HCEC 1CT (cell line): ENCODE results near the gene GPI.

Experiments used
- DNase-seq: peaks from one replicate; pipeline ENCODE4 v3.0.0-alpha.2; 2017

GPI gene

DNA sequence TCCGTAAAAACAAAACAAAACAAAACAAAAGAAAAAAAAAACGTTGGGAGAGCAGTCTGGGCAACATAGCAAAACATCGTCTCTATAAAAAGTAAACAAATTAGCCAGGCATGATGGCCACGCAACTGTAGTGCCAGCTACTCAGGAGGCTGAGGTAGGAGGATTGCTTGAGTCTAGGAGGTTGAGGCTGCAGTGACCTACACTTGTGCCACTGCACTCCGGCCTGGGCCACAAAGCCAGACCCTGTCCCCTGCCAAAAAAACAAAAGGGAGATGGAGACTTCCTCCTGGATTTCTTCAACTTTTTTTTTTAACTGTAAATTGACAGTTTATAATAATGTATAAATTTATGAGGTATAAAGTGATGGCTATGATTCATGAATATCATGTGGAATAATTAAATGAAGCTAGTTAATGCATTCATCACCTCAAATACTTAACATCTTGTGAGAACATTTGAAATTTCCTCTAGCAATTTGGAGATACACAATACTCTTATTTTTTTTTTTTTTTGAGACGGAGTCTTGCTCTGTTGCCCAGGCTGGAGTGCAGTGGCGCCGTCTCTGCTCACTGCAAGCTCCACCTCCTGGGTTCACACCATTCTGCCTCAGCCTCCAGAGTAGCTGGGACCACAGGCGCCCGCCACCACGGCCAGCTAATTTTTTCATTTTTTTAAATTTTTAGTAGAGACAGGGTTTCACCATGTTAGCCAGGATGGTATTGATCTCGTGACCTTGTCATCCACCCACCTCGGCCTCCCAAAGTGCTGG lies 41.1 kb downstream of the GPI start:
- no peak for DNase-seq

DNA sequence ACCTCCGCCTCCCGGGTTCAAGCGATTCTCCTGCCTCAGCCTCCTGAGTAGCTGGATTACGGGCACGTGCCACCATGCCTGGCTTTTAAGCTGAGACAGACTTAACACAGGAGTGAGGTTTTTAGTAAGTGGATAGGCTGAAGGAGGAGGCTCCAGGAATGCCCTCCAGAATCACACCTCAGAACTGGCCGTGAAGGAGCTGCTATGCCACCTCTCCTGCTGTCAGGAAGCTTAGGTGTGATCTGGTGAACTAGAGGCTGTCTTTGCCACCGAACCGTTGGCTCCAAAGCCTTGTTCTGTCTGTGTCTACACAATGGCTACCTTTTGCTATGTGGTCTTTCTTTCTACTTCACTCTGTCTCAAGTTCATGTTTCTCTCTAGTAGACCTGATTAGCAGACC lies 43.4 kb downstream of the GPI start:
- DNase-seq: no peak

DNA sequence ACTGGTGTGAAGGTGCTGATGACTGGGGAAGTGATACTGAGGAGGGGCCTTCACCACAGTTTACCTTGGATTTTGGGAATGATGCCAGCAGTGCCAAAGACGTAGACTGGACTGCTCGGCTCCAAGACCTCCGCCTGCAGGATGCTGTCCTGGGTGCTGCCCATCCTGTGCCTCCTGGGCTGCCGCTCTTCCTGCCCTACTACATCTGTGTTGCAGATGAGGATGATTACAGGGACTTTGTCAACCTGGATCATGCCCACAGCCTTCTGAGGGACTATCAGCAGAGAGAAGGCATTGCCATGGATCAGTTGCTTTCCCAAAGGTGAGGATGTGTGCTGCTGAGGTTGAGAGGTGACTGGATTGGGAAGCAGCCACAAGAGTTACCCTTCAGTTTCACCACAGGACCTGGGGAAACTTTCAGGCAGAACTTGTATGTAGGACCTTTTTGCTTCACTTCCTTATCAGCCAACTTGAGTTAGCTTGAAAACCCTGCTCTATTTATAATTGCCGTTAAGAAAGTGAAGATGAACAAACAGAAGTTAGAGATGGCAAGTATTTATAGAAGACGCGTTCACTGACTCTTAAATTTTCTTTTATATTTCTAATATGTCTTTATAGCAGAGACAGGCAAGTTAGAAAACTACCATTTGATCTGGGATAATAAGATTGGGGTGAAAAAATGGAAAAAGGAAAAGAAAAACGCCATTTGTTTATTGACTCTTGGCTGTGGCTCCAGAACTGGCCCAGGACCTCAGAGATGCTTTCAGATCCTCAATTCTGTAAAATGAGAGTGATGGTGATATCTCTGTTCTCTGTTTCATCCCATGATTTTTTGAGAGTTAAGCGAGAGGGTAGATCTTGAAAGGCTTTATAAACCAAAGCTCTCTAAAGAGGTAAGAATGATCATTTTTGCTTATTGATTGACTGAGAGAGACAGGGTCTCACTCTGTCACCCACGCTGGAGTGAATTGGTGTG lies 44.5 kb downstream of the GPI start:
- no peak for DNase-seq

DNA sequence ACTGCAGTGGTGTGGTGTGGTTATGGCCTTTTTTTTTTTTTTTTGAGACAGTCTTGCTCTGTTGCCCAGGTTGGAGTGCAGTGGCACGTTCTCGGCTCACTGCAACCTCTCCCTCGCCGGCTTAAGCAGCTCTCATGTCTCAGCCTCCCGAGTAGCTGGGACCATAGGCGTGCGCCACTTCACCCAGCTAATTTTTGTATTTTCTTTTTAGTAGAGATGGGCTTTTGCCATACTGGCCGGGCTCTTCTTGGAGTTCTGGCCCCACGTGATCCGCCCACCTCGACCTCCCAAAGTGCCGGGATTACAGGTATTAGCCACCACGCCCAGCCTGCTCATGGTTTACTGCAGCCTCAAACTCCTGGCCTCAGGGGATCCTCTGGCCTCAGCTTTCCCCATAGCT lies 46.2 kb downstream of the GPI start:
- DNase-seq: no peak

DNA sequence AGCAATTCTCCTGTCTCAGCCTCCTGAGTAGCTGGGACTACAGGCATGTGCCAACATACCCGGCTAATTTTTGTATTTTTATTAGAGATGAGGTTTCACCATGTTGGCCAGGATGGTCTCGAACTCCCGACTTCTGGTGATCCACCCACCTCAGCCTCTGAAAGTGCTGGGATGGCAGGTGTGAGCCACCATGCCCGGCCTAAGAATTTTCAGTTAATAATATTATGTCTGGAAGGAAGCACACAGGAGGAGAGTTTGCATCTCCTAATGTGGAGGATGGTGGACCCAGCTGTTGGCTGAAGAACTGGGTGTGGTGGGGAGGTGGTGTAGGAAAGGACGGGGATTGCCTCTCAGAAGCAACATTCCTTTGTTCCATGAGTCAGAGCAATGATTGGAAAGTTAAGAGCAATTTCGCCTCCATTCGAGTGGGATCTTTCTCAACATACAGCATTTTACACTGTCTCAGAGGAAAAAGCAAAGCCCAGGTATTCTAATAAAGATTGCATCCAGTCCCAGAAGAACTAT lies 51.1 kb downstream of the GPI start:
- peak; percentile 24 for DNase-seq

DNA sequence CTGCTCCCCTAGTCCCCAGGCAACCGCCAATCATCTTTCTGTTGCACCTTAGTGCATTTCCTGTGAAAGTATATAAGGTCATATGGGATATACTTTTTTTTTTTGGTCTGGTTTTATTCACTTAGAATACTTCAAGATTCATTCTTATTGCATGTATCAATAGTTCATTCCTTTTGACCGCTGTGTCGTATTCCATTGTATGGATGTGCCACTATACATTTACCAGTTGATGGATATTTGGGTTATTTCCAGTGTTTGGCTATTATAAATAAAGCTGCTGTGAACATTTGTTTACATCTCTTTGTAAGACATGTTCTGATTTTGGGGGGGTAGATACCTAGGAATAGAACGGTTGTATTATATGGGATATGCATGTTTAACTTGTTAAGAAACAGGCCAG lies 53.3 kb downstream of the GPI start:
- no peak for DNase-seq

DNA sequence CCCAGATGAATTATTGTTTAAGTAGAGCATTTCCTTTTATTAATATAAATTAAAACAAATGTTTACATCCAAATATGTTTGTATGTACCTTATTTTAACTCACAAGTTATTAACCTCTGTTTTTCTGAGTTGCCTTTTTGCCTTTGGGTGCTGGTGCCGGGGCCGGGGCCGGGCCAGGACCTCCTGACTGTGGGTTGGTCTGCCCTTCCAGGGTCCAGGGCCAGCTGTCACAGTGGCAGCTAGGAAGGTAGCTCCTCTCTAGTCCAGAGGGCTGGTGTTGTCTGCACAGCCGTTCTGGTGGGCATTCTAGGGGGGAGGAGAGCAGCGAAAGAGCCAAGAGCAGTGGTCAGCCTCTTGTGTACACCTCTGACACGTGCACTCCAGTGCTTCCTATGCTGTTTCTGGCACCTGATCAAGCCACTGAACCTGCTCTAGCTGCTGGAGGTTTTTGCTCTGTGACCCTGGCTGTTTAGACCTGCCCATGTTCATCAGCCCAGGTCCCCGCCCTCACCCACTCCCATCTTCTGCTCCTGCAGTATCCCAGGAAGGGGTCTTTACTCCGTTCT lies 61.2 kb downstream of the GPI start:
- no peak for DNase-seq

DNA sequence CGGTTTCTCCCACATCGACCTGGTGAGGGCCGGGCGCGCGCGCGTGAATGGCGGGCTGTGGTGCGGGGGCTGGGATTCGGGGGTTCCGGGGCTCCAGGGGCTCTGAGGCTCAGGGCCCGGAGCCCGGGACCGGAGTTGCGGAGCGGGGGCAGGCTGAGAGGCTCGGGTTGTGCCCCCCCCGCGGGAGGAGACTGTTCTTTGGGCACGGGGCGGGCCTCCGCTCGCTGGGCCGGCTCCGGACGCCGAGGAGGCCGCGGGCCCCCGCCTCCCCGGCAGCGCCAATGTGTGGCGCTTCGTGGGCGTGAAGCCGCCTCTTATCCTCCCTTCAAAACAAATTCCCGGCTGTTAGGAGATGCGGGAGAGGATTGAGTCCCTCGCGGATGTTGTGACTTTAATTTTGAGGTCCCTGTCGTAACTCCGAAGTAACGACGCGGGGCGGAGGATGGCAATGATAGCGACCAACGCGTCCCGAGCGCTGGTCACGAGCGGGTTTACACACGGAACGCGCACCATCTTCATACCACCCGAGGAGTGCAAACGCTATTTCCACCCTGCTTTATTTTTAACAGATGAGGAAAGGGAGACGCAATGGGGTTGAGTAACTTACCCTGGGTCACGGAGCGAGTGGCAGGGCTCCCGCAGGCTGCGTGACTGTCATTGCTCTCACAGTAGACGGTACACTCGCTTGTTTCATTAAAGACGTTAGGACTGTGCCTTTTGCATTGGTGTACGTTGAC lies 63.7 kb downstream of the GPI start:
- DNase-seq: peak; percentile 32

DNA sequence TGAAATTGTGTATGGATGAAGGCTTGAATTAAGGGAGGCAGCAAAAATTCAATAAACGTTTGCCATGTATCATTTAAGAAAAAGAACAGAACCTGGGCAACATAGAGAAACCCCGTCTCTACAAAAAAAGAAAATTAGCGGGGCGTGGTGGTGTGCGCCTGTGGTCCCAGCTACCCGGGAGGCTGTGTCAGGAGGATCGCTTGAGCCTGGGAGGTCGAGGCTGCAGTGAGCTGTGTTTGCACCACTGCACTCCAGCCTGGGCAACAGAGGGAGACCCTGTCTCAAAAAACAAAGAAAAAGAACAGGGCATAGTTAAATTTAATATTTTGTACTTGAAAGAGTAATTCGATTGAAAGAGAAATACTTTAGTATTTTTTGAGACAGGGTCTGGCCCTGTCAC lies 64.6 kb downstream of the GPI start:
- no peak for DNase-seq

DNA sequence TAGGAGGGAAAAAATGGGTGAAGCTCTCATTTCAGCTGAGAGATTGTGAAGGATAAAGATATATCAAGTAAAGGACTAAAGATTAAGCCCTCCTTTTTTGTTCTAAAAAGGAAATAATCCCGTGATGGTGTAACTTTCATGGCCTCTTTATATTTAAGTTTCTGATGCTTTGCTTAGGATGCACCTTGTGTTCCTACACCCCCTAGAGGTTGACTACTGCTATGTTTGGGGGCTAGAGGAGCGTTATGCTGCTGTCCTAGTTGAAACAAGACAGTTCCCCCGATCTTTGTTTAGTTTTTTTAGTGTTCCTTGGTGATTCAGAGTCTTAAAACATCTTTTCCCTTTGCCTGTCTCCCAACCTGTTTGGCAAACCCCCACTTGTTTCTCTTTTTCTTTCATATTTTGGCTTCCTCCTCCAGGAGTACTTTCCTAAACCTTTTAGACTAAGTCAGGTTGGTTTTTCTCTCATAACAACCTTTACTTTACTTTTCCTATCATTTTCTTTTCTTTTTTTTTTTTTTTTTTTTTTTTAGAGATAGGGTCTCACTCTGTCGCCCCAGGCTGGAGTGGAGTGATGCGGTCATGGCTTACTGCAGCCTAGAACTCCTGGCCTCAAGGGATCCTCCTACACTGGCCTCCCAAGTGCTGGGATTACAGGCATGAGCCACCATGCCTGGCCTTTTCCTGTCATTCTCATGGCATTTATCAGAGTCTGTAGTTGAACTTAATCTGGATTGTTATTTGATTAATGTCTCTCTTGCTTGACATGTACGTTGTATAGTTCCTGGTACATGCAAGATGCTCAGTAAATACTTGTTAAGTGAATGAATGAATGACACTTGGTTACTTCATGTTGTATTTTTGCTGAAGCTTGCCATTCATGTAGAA lies 66.0 kb downstream of the GPI start:
- peak; percentile 63 for DNase-seq

DNA sequence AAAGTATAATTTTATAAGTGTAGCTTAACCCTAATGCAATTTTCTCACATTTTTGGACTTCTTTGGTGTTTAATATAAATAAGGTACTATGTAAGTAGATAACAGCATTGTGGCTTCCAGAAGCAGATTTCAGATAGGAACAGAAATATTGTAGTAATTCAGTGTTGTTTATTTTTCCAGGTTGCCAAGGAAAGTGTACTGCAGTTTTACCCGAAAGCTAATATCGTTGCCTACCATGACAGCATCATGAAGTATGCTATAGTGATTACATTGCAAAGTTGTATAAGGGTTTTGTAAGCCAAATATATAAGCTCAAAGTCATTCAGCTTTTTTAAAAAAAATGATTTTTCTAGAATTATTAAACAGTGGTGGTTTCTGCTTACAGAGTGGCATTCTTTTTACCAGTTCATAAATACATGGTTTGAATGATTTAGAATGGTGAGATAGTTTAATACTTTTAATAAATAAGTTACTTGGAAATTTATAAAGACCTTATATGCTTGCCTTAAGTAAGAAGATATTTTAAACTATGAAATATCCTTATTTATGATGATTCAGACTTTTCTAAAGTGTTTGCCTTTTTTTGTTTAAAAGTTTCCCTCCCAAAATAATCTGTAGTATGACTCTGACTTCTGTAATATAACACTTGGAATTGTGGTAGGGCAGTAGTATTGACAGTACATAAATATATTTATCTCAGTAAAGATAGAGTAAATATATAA lies 66.8 kb downstream of the GPI start:
- DNase-seq: no peak

DNA sequence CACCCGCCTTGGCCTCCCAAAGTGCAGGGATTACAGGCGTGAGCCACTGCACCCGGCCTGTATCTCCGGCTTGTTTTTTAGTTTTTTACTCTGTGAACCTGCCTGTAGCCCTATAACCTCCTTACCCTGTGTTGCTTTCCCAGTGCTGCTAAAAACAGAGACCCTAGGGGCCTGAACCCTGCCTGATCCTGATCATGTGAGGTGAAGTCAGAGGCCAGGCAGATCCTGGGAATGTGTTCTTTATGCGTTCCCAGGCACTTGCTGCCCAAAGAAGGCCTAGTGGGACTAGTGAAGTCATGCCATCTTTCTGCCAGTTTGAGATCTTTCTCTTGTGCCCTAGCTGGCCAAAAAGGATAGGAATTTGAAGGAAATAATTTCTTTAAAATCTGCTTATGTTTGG lies 67.8 kb downstream of the GPI start:
- no peak for DNase-seq

DNA sequence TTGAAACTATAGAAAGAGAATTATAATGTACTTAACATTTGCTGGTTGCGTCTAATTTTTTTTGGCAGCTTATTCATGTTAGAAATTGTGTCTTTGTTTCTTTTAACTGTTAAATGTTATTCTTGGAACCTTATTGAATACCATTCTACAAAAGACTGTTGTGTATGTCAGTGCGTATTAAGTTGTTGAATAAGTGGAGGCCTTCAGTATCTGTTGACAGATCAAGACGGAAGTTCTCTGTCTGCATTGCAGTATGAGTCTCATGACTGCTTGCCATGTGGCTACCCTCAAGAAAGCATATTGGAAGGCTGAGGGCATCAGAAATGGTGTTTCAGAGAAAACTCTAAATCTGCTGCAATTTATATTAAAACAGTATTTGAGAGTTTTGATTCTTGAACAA lies 71.7 kb downstream of the GPI start:
- no peak for DNase-seq

DNA sequence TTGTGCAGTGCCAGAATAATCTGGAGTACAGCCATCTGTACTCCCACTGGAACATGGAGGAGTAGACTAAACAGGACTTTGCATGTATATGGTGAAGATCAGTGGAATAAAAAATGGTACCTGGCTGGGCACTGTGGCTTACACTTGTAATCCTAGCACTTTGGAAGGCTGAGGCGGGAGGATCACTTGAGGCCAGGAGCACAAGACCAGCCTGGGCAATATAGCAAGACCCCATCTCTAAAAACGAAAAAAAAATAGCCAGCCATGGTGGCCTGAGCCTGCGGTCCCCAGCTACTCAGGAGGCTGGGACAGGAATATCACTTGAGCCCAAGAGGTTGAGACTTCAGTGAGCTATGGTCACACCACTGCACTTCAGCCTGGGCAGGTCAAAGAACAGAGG lies 83.2 kb downstream of the GPI start:
- DNase-seq: no peak
